ENCODE results near the gene PNPLA5. TPM values are rescaled to one million over a fixed set of nuclear protein-coding genes. Genes with fewer than 3 reads are reported as not detected.

Gene PNPLA5
- total RNA-seq, 1 experiment from 2014 or later, result 5.5 TPM

DNA sequence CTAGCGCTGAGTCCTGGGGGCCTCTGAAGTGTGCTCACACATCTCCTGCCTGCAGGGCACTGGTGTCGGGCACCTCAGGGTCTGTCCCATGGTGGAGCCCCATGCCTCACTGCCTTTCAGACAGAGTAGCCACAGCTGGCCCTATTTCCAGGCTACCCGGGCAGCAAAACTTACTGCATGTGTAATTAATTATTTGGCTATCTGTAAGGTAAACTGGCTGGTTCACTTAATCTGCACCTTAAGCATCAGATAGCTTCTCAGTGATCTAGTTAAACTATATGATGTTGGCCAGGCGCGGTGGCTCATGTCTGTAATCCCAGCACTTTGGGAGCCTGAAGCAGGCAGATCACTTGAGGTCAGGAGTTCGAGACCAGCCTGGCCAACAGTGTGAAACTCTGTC lies 37.1 kb upstream of the PNPLA5 start:
- Histone ChIP-seq H2BK20ac (ENCODE audit: low read depth, low read length, poor library complexity, severe bottlenecking) (no peak overlapping the region), H4K5ac (ENCODE audit: insufficient read length, low read depth, low read length) (no peak overlapping the region), H3K79me2 (ENCODE audit: insufficient read depth, low read length) (no peaks in the 10 kb centered on the region; the same call in 1 of the 2 replicates), H3K23ac (ENCODE audit: insufficient read length, low read depth, low read length) (no peak overlapping the region), H3K23me2 (ENCODE audit: insufficient read length, low read depth, low read length, poor library complexity, severe bottlenecking) (no peaks in the 10 kb centered on the region), H3K18ac (ENCODE audit: insufficient read length, low read depth, low read length) (no peak overlapping the region), H3K4ac (ENCODE audit: low read depth, low read length) (no peak overlapping the region), H3K9me3 (ENCODE audit: control insufficient read depth, low read depth, low read length) (no peaks in the 10 kb centered on the region), H3T11ph (ENCODE audit: low read length) (no peak overlapping the region), H3K4me1 (ENCODE audit: insufficient read depth, low read length) (no peaks in the 10 kb centered on the region; the same call in 1 of the 2 replicates), H3K9ac (ENCODE audit: extremely low read depth, insufficient read length, low read length) (no peak overlapping the region), H2BK120ac (ENCODE audit: low read depth, low read length, poor library complexity, severe bottlenecking) (no peak overlapping the region), H2BK12ac (ENCODE audit: insufficient read length, low read depth, low read length) (no peak overlapping the region), H2BK5ac (ENCODE audit: insufficient read length, low read length) (no peak overlapping the region), H3K27me3 (ENCODE audit: insufficient read depth, low read length) (no peaks in the 10 kb centered on the region), H4K91ac (ENCODE audit: insufficient read length, low read depth, low read length) (no peak overlapping the region), H3K79me1 (ENCODE audit: insufficient read depth, low read depth, low read length, poor library complexity, severe bottlenecking) (no peaks in the 10 kb centered on the region), H3K14ac (ENCODE audit: insufficient read depth, low read length) (no peak overlapping the region), H3K27ac (ENCODE audit: insufficient read length, low read depth, low read length) (no peak overlapping the region), H2AFZ (ENCODE audit: low read length) (no peak overlapping the region), H4K20me1 (ENCODE audit: control insufficient read depth, insufficient read depth, insufficient read length) (no peaks in the 10 kb centered on the region), H4K8ac (replicated peaks; ENCODE audit: insufficient read length, low read depth, low read length) (no peak overlapping the region), H3K56ac (ENCODE audit: insufficient read length, low read depth, low read length) (no peak overlapping the region), H3K4me2 (ENCODE audit: insufficient read depth, insufficient read length, low read length) (no peak overlapping the region), H2AK5ac (ENCODE audit: insufficient read length, low read length) (no peak overlapping the region), H2BK15ac (ENCODE audit: low read depth, low read length) (no peak overlapping the region)
- TF ChIP-seq, protein P1, sequence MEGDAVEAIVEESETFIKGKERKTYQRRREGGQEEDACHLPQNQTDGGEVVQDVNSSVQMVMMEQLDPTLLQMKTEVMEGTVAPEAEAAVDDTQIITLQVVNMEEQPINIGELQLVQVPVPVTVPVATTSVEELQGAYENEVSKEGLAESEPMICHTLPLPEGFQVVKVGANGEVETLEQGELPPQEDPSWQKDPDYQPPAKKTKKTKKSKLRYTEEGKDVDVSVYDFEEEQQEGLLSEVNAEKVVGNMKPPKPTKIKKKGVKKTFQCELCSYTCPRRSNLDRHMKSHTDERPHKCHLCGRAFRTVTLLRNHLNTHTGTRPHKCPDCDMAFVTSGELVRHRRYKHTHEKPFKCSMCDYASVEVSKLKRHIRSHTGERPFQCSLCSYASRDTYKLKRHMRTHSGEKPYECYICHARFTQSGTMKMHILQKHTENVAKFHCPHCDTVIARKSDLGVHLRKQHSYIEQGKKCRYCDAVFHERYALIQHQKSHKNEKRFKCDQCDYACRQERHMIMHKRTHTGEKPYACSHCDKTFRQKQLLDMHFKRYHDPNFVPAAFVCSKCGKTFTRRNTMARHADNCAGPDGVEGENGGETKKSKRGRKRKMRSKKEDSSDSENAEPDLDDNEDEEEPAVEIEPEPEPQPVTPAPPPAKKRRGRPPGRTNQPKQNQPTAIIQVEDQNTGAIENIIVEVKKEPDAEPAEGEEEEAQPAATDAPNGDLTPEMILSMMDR (conservative IDR thresholded peaks at IDR 0.05), result no peak
- Mint-ChIP-seq H3K27me3 (ENCODE audit: low read depth) (no peaks in the 10 kb centered on the region), H3K36me3 (ENCODE audit: insufficient read depth in 1 of 3, low read depth in 3 of 3) (peaks cover 54 to 68% (median 66%) of the 10 kb centered on the region in 3 experiments), H3K27ac (peak overlapping the region in 1 of 3 experiments; percentile 62; a peak in 2 of 7 replicates), H3K4me3 (no peak overlapping the region), H3K9me3 (no peaks in the 10 kb centered on the region; a peak in 1 of 5 replicates), H3K4me1 (peaks cover 17 to 22% of the 10 kb centered on the region in 2 experiments)
- no peak for DNase-seq
- no CpG with 5 or more reads among the region's 6 CpGs for WGBS (ENCODE audit: extremely low coverage, insufficient read length, low lambda C conversion rate)

All from H9 (cell line).